Activated CD8-positive, alpha-beta memory T cell treated with anti-CD3 and anti-CD28 coated beads for 1 hour (primary cell): Measurements from ENCODE around the gene PUS7L.
"Not testable (repeated sequence)": the region's sequence is repeated elsewhere in the genome, so short reads cannot be mapped to it uniquely, and the experiment has no call there.

ENCODE experiments used
- DNase-seq, 2 donors: peaks; one replicate each; pipeline ENCODE4 v3.0.0-alpha.2; 2020; ENCODE audit warnings: low read depth in 1 of 2; ENCODE audit errors: extremely low read depth in 1 of 2

PUS7L gene

GRCh38 chr12:43758728-43759563, at the start of gene PUS7L, which contains the start of gene IRAK4:
PUS7L (minus strand) TSS chr12:43758790; CDS start chr12:43755245, 3,545 bp downstream.
IRAK4 (plus strand) TSS chr12:43758951; CDS start chr12:43768112, 9,161 bp downstream.
- DNase-seq: peak; percentile 80 to 91

GRCh38 chr12:43807386-43807785, 48.8 kb upstream of the PUS7L start:
- no peak for DNase-seq

GRCh38 chr12:43806737-43807072, 48.1 kb upstream of the PUS7L start:
- DNase-seq: no peak

GRCh38 chr12:43805860-43806736, 47.5 kb upstream of the PUS7L start, which contains the start of gene TWF1:
TWF1 (minus strand) TSS chr12:43806317; CDS start chr12:43806245, 72 bp downstream.
- DNase-seq: peak; percentile 42 to 81

GRCh38 chr12:43805149-43805859, 46.7 kb upstream of the PUS7L start:
- DNase-seq: no peak

- DNase-seq: no peak
Measured at GRCh38 chr12:43797561-43798217, 39.1 kb upstream of the PUS7L start.

GRCh38 chr12:43795716-43796280, 37.2 kb upstream of the PUS7L start:
- DNase-seq: no peak

- DNase-seq: no peak
Measured at GRCh38 chr12:43789941-43790340, 31.4 kb upstream of the PUS7L start.

GRCh38 chr12:43786899-43787693, 28.5 kb upstream of the PUS7L start:
- no peak for DNase-seq

- no peak for DNase-seq
Measured at GRCh38 chr12:43776498-43776897, 17.9 kb upstream of the PUS7L start.

GRCh38 chr12:43766291-43766690, 7.7 kb upstream of the PUS7L start:
- no peak for DNase-seq

- DNase-seq: no peak
Measured at GRCh38 chr12:43764528-43764927, 5.9 kb upstream of the PUS7L start.

- DNase-seq: no peak
Measured at GRCh38 chr12:43763769-43764168, 5.2 kb upstream of the PUS7L start.

GRCh38 chr12:43762596-43762995, 4.0 kb upstream of the PUS7L start:
- no peak for DNase-seq

GRCh38 chr12:43761500-43761899, 2.9 kb upstream of the PUS7L start:
- no peak for DNase-seq

- no peak for DNase-seq
Measured at GRCh38 chr12:43760396-43760795, 1.8 kb upstream of the PUS7L start.

- DNase-seq: peak in 1 of 2 donors; percentile 3
Measured at GRCh38 chr12:43758247-43758727, 303 bp downstream of the PUS7L start.

- DNase-seq: no peak
Measured at GRCh38 chr12:43754015-43754414, 4.6 kb downstream of the PUS7L start.

- DNase-seq: not testable (repeated sequence)
Measured at GRCh38 chr12:43751360-43751759, 7.2 kb downstream of the PUS7L start.
